Measurements from ENCODE around the gene TAS2R13.

Gene TAS2R13

DNA sequence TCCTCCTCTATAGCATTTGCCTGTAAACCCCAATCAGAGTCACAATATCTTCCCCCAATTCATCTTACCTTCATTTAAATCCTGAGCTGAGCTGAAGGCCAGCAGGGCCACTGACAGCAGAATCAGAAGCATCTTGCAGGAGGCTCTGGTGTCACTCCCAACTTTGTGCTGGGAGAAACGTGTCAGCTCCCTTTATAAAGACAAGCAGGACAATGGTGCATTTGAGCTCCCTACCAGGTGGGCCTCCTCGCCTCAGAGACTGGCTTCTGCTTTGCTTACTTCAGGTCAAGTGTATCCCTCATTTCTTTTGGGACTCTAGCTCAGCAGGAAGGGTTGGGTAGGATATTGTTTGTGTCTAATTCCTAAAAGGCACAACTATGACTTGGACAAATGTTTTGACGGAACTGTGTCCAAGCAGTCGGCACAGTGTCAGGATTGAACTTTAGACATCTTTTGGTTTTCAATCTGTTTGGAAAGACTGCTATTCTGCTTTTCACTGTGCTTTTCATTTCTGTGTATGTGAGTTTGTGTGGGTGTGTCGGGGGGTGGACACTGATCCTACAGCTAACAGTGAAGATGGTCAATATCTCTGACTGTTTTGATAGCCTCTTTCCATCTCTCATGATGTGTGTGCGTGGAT is 25.2 kb downstream of the TAS2R13 start, which contains the start of gene PRH1:
Gene PRH1 (minus strand): TSS at position 170 of the 640 bp plus-strand sequence. CDS start 38 bp downstream, at position 132.
- Histone ChIP-seq H2AFZ (ENCODE audit: low read depth, low read length) (no peak within 1 kb of the TSS), H3K4me3 (ENCODE audit: low read length) (no peak within 1 kb of the TSS), H4K20me1 (ENCODE audit: insufficient read depth, low read length) (no peaks in the 10 kb centered on the region), H3K27ac (ENCODE audit: low read length) (no peak within 1 kb of the TSS), H3K9me3 (ENCODE audit: insufficient read depth, low read length) (no peaks in the 10 kb centered on the region), H3K27me3 (ENCODE audit: low read depth, low read length) (no peaks in the 10 kb centered on the region), H3K4me1 (ENCODE audit: low read length) (no peaks in the 10 kb centered on the region), H3K9ac (ENCODE audit: low read length) (no peak within 1 kb of the TSS), H3K79me2 (ENCODE audit: low read length) (no peaks in the 10 kb centered on the region), H3K36me3 (replicated peaks; ENCODE audit: low read depth, low read length) (no peaks in the 10 kb centered on the region), H3K4me2 (ENCODE audit: low read length) (no peak within 1 kb of the TSS)
- no peak for TF ChIP-seq EZH2phosphoT487 (IDR thresholded peaks at IDR 0.05; ENCODE audit: low read depth)
- TF ChIP-seq CTCF (IDR thresholded peaks at IDR 0.05; ENCODE audit: low read depth, low read length) = no peak

- H4K20me1 ChIP-seq (ENCODE audit: insufficient read depth, low read length) = no peaks in the 10 kb centered on the region
- no peak overlapping the region for H3K4me3 ChIP-seq (ENCODE audit: low read length)
- no peak overlapping the region for H3K9ac ChIP-seq (ENCODE audit: low read length)
- H3K4me2 ChIP-seq (ENCODE audit: low read length) = no peak overlapping the region
- H2AFZ ChIP-seq (ENCODE audit: low read depth, low read length) = no peak overlapping the region
- no peaks in the 10 kb centered on the region for H3K79me2 ChIP-seq (ENCODE audit: low read length)
- H3K27ac ChIP-seq (ENCODE audit: low read length) = no peak overlapping the region
- H3K27me3 ChIP-seq (ENCODE audit: low read depth, low read length) = no peaks in the 10 kb centered on the region
- peaks cover 10% of the 10 kb centered on the region for H3K36me3 ChIP-seq (replicated peaks; ENCODE audit: low read depth, low read length)
- no peak for TF ChIP-seq CTCF (IDR thresholded peaks at IDR 0.05; ENCODE audit: low read depth, low read length)
- no peak for TF ChIP-seq EZH2phosphoT487 (IDR thresholded peaks at IDR 0.05; ENCODE audit: low read depth)
- H3K9me3 ChIP-seq (ENCODE audit: insufficient read depth, low read length) = no peaks in the 10 kb centered on the region
- no peaks in the 10 kb centered on the region for H3K4me1 ChIP-seq (ENCODE audit: low read length)
Measured at GRCh38 chr12:10873378-10873777, 36.0 kb downstream of the TAS2R13 start.

DNA sequence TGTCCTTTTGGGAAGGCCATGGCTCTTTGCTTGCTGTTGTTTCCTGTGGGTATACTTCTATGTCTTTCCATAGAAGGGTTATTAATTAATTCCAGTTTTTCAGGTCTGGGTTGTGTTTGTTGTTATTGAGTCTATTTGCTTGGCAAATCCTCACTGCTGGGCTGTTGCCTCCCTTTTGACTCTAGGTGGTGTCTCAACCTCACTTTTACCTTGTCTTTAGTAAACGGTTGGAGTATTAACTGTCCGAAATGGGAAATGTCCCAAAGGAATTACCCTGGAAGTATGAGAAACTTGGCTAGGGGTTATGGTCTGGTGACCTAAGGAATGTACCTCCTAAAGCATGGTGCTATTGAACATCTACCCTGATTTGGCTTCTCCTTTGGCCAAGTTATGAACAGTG is 42.0 kb downstream of the TAS2R13 start:
- H3K9ac ChIP-seq (ENCODE audit: low read length) = no peak overlapping the region
- H3K4me2 ChIP-seq (ENCODE audit: low read length) = no peak overlapping the region
- TF ChIP-seq EZH2phosphoT487 (IDR thresholded peaks at IDR 0.05; ENCODE audit: low read depth) = no peak
- 0 out of 2 replicates have a peak, but pooled peaks have one; percentile 4 for TF ChIP-seq CTCF (IDR thresholded peaks at IDR 0.05; ENCODE audit: low read depth, low read length)
- no peaks in the 10 kb centered on the region for H3K79me2 ChIP-seq (ENCODE audit: low read length)
- no peak overlapping the region for H3K27ac ChIP-seq (ENCODE audit: low read length)
- H3K9me3 ChIP-seq (ENCODE audit: insufficient read depth, low read length) = 0 out of 2 replicates have a peak, but pooled peaks cover 2% of the 10 kb centered on the region
- no peaks in the 10 kb centered on the region for H3K36me3 ChIP-seq (replicated peaks; ENCODE audit: low read depth, low read length)
- H3K4me1 ChIP-seq (ENCODE audit: low read length) = no peaks in the 10 kb centered on the region
- no peaks in the 10 kb centered on the region for H3K27me3 ChIP-seq (ENCODE audit: low read depth, low read length)
- no peak overlapping the region for H3K4me3 ChIP-seq (ENCODE audit: low read length)
- H2AFZ ChIP-seq (ENCODE audit: low read depth, low read length) = no peak overlapping the region
- no peaks in the 10 kb centered on the region for H4K20me1 ChIP-seq (ENCODE audit: insufficient read depth, low read length)

DNA sequence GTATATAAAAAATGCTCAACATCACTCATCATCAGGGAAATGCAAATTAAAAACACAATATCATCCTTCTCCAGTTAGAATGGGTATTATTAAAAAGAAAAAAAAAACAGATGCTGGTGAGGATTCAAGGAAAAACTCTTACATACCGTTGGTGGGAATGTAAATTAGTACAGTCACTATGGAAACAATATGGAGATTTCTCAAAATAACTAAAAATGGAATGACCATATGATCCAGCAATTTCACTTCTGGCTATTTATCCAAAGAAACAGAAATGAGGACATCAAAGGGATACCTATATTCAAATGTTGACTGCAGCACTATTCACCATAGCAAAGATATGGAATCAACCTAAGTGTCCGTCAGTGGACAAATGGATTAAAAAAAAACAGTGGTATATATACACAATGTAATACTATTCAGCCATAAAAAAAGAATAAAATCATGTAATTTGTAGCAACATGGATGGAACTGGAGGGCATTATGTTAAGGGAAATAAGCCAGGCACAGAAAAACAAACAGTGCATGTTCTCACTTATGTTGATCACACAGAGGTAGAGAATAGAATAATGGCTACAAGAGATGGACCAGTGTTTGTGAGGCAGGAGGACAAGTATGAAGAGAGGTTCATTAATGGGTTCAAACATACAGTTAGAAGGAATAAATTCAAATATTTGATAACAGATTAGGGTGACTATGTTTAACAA is 45.7 kb downstream of the TAS2R13 start:
- H2AFZ ChIP-seq (ENCODE audit: low read depth, low read length) = no peak overlapping the region
- H3K27me3 ChIP-seq (ENCODE audit: low read depth, low read length) = no peaks in the 10 kb centered on the region
- H3K4me3 ChIP-seq (ENCODE audit: low read length) = no peak overlapping the region
- H3K4me2 ChIP-seq (ENCODE audit: low read length) = no peak overlapping the region
- no peak for TF ChIP-seq CTCF (IDR thresholded peaks at IDR 0.05; ENCODE audit: low read depth, low read length)
- no peaks in the 10 kb centered on the region for H4K20me1 ChIP-seq (ENCODE audit: insufficient read depth, low read length)
- H3K9me3 ChIP-seq (ENCODE audit: insufficient read depth, low read length) = 0 out of 2 replicates have a peak, but pooled peaks cover 2% of the 10 kb centered on the region
- H3K9ac ChIP-seq (ENCODE audit: low read length) = no peak overlapping the region
- peaks cover 5% of the 10 kb centered on the region for H3K36me3 ChIP-seq (replicated peaks; ENCODE audit: low read depth, low read length)
- no peaks in the 10 kb centered on the region for H3K79me2 ChIP-seq (ENCODE audit: low read length)
- no peaks in the 10 kb centered on the region for H3K4me1 ChIP-seq (ENCODE audit: low read length)
- H3K27ac ChIP-seq (ENCODE audit: low read length) = no peak overlapping the region

Measured in OCI-LY3 (cell line).